ENCODE measurements around the gene ARHGAP32.

Gene ARHGAP32

GRCh38 chr11:129192150-129192549 is at the start of gene ARHGAP32:
TSS of gene ARHGAP32 (minus strand) at chr11:129192325. CDS start at chr11:129192198, 127 bp downstream.
- DNase-seq (ENCODE audit: low read depth), result no peak

- no peak for DNase-seq (ENCODE audit: low read depth)
These were observed 47.1 kb upstream of the ARHGAP32 start for GRCh38 chr11:129239207-129239606.

- no peak for DNase-seq (ENCODE audit: low read depth)
These were observed 45.9 kb upstream of the ARHGAP32 start for GRCh38 chr11:129237880-129238638.

GRCh38 chr11:129237456-129237855 is 45.3 kb upstream of the ARHGAP32 start:
- DNase-seq (ENCODE audit: low read depth), result no peak

GRCh38 chr11:129236850-129237249 is 44.7 kb upstream of the ARHGAP32 start:
- DNase-seq (ENCODE audit: low read depth), result no peak

- no peak for DNase-seq (ENCODE audit: low read depth)
These were observed 42.9 kb upstream of the ARHGAP32 start for GRCh38 chr11:129234978-129235377.

- no peak for DNase-seq (ENCODE audit: low read depth)
These were observed 37.9 kb upstream of the ARHGAP32 start for GRCh38 chr11:129230006-129230405.

GRCh38 chr11:129226207-129226798 is 34.2 kb upstream of the ARHGAP32 start:
- DNase-seq (ENCODE audit: low read depth), result no peak

- no peak for DNase-seq (ENCODE audit: low read depth)
These were observed 33.1 kb upstream of the ARHGAP32 start for GRCh38 chr11:129225190-129225589.

- no peak for DNase-seq (ENCODE audit: low read depth)
These were observed 32.4 kb upstream of the ARHGAP32 start for GRCh38 chr11:129224538-129224937.

GRCh38 chr11:129223701-129224149 is 31.6 kb upstream of the ARHGAP32 start:
- no peak for DNase-seq (ENCODE audit: low read depth)

GRCh38 chr11:129223260-129223659 is 31.1 kb upstream of the ARHGAP32 start:
- no peak for DNase-seq (ENCODE audit: low read depth)

- no peak for DNase-seq (ENCODE audit: low read depth)
These were observed 30.0 kb upstream of the ARHGAP32 start for GRCh38 chr11:129222158-129222557.

GRCh38 chr11:129215506-129216245 is 23.6 kb upstream of the ARHGAP32 start:
- DNase-seq (ENCODE audit: low read depth), result no peak

- DNase-seq (ENCODE audit: low read depth), result no peak
These were observed 22.7 kb upstream of the ARHGAP32 start for GRCh38 chr11:129214710-129215295.

- no peak for DNase-seq (ENCODE audit: low read depth)
These were observed 21.1 kb upstream of the ARHGAP32 start for GRCh38 chr11:129213261-129213660.

GRCh38 chr11:129211397-129211796 is 19.3 kb upstream of the ARHGAP32 start:
- no peak for DNase-seq (ENCODE audit: low read depth)

- no peak for DNase-seq (ENCODE audit: low read depth)
These were observed 18.7 kb upstream of the ARHGAP32 start for GRCh38 chr11:129210831-129211181.

GRCh38 chr11:129209891-129210830 is 18.0 kb upstream of the ARHGAP32 start:
- DNase-seq (ENCODE audit: low read depth), result no peak

- DNase-seq (ENCODE audit: low read depth), result no peak
These were observed 16.7 kb upstream of the ARHGAP32 start for GRCh38 chr11:129208863-129209262.

- no peak for DNase-seq (ENCODE audit: low read depth)
These were observed 12.2 kb upstream of the ARHGAP32 start for GRCh38 chr11:129204150-129204838.

Measured in stimulated activated CD8-positive, alpha-beta memory T cell treated with anti-CD3 and anti-CD28 coated beads, Interleukin-7, amount 100 ng/mL, for 24 hours (primary cell).